DMS153 (cell line): Measurements from ENCODE around the gene PAX8.
A peak's percentile ranks its signal among the peaks of the same experiment; 100 is the strongest.

ENCODE experiments used
- DNase-seq: peaks from one replicate; lab custom pipeline; 2025; lab: John Stamatoyannopoulos, UW

PAX8 gene

DNA sequence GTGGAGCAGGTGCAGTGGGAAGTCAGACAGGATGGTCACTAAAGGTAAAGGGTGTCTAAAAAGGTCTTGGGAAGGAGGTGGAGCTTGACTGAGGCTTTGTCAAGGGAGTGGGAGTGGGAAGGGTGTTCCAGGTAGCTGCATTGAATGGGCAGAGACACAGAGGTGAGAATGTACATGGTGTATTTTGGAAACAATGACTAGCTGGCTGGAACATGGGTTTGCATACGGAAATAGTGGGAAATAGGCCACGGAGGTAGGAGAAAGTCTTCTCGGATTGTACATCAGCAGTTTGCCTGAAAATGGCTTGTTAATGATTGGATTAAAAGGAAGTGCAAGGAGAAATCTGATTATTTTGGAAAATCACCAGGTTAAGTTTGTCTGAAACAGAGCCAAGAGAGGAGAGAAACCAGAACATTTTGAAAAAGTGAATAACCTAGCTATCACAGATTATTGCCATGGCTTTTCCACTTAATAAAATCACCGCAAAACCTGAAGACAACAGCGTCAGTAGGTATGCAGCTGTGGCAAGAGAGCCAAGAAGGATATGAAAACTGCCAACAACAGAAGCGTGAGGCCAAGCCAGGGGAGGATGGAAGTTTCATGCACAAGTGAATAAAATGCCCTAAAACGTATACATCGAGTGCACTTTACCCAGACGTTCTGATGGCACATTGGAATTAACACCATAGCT is 13.9 kb downstream of the PAX8 start:
- DNase-seq = no peak

DNA sequence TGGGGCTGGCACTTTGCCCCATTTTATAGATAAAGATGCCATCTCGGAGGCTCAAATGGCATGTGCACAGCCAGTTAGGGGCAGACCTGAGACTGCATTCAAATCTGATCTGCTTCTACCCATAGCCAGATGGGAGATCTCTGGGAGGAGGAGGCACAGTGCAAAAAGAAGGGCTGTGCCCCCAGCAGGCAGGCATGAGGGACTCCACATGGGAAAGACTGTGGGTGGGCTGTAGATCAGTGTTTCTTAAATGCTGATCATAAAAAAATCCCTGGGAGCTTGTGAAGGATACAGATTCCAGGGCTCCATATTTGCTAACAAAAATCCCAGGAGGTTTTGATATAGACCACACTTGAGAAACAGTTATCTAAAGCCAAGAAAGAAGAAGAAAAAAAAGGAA is 15.2 kb downstream of the PAX8 start:
- DNase-seq = no peak

- no peak for DNase-seq
Observed at GRCh38 chr2:113260991-113261390, 17.7 kb downstream of the PAX8 start.

- no peak for DNase-seq
Observed at GRCh38 chr2:113258471-113259147, 20.1 kb downstream of the PAX8 start.

DNA sequence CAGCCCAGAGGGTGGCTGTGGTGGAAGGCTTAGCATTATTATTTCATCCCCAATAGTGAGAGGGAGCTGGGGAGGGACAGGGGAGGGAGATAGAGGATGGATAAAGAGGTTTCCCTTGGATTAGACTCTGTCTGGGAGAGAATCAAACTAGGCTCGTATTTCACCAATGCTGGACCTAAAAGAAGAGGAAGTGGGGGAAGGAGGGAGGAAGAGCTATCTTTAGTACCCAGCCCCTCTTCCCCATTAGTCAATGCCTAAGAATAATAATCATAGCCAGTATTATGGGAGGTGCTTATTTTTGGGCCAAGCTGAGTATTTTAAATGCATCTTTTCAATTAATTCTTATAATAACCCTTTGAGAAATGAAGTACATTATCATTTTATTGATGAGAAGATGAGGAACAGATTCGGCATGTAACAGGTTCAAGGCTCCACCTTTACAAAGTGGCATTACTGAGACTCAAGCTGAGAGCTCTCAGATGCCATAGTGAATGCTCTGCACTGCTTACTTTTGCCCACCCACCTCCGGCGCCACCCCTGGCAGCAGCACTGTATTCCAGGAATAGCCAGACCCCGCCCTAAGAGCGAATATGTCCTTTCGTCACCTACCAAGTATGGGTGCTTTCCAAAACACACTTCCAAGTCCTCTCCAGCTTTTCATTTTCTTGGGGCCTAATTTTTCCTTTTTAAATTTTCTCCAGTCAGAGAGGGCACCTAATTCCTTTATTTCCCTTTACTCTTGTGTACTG is 21.0 kb downstream of the PAX8 start:
- DNase-seq = no peak

DNA sequence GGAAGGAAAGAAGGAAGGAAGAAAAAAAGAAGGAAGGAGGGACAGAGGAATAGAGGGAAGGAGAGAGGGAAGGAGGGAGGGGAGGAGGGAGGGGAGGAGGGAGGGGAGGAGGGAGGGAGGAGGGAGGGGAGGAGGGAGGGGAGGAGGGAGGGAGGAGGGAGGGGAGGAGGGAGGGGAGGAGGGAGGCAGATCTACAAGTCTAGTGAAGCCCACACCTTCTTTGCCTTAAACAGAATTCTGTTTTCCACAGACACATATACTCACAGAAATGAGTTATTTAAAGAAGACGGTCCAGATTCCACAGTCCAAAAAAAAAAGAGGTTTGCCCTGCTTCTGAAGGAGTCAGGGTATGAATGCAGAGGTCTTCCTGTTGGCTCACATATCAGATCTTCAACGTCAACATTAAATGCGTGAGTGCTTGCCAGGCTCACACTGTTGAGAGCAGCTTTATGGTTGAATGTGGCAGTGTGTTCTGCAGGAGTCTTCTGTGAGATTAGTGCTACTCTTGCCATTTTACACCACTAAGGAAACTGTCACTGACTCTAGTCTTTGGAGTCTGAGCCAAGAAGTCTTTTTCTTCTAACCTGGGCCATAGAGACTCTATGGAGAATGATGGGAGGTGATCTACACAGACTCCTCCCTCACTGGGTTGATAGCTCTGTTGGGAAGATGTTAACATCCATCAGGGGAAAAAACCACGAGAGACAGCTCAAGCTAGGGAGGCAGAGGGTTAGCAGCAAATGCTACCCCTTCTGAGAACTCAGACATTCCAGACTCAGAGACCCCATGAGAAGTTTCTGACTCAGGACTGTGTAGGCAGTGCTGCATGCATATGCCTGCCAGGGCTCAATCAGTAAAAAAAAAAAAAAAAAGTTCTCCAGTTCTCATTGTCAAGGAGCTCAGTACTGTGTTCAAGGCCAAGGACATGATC is 23.3 kb downstream of the PAX8 start:
- DNase-seq = no peak

- no peak for DNase-seq
Observed at GRCh38 chr2:113253453-113253852, 25.3 kb downstream of the PAX8 start.

- no peak for DNase-seq
Observed at GRCh38 chr2:113252047-113252590, 26.6 kb downstream of the PAX8 start.

- no peak for DNase-seq
Observed at GRCh38 chr2:113251118-113251517, 27.6 kb downstream of the PAX8 start.

DNA sequence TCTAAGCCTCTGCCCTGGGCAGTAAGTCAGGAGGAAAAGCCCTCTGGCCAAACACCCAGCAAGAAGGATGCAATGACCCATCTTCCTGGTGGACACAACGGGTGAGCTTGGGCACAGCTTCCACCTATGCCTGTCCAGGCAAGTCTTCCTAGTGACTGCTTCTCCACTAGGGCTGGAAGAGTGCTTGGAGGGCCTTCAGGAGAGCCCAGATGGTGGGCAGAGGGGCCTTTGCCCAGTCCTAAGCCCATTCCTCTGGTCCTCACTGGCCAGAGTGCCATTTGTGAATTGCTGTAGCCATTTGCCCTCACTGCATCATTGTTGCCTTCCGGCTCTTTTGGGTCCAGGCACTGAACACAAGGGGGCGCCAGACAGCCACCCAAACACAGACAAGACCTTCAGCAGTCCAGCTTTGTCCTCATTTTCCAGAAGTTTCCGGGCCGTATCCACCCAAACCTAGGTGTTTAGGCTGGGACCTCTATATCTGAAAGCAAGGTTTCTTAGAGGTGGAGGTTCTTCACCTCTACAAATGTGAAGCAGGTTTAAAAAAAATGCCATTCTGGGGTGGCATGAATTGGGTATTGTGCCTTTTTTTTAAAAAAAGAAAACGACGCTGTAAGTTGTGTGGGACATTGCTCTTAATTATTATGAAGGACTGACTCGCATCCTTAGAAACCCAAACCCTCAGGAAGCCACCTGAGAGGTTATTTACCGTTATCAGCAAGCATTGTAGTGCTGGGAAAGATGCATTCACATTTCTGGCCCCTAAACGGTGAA is 29.5 kb downstream of the PAX8 start:
- DNase-seq = peak; percentile 13

GRCh38 chr2:113246606-113247005 is 32.1 kb downstream of the PAX8 start:
- no peak for DNase-seq

DNA sequence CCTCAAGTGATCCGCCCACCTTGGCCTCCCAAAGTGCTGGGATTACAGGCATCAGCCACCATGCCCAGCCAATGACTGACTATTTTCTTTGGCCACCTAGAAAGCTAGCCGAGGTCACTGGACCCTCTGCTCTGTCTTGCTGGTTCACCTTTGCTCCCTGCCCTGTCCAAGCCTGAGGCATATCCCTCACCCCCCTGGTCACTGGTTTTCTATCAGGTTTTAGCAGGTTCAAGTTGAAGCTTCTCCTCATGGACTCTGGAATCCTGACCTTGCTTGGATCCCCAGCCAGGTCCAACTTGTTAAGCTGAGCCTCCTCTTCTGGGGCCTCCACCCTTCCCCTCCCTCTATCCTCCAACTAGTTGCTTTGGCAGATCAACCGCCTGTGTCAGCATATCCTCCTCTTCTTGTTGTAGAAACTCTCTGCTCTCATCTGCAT is 33.4 kb downstream of the PAX8 start:
- DNase-seq = no peak

DNA sequence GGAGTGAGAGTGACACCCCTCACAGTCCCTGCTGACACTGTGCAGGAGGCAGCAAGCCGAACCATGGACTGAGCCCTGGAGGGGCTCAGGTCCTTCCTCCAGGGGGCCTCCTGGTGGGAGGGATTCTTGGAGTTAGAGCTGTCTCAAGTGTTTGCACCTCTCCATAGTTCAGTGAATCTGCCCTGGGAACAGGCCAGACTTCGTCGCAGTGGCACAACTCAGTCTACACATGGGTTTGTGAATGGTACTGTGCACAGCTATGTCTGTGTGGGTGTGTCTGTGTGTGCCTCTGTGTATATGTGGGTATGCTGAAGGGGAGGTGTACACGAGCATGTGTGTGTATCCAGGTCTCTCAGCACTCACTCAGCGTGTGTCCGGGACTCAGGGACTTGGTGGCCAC is 36.4 kb downstream of the PAX8 start:
- DNase-seq = no peak

GRCh38 chr2:113240915-113241911 is 37.5 kb downstream of the PAX8 start:
- DNase-seq = no peak

DNA sequence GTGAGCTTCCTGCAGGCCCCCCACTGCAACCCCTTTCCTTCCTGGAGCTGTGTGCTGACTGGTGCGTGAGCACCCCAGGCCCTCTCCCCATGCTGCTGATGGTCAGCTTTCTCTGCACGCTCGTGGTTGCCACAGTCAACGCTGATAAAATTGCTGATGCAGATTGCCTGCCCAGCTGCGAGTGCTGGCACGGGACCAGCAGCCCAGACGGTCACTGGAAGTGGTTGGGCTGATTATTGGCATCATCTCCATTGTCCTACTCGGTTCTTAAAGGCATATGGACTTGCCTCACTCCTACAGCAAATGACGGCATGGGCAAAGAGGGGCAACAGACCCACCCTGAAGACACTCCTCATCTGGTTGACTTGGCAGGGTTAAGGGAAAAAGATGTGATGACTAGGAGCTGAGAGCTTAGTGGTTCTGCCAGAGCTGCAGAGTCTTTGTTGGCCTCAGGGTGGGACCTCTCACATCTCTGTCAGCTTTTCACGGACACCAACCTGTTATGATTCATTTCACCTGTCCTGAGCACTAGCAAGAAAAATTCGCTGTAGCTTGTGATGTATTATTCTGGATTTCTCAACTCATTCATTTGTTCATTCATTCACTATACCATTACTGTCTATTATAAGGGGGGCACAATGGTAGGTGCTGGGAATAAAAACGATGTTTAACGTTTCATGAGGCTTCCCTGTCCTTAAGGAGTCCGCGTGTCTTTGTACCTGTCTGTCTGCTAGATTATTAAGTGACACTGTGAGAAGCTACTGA is 38.4 kb downstream of the PAX8 start:
- peak; percentile 56 for DNase-seq

GRCh38 chr2:113238871-113239839 is 39.6 kb downstream of the PAX8 start:
- DNase-seq = no peak

DNA sequence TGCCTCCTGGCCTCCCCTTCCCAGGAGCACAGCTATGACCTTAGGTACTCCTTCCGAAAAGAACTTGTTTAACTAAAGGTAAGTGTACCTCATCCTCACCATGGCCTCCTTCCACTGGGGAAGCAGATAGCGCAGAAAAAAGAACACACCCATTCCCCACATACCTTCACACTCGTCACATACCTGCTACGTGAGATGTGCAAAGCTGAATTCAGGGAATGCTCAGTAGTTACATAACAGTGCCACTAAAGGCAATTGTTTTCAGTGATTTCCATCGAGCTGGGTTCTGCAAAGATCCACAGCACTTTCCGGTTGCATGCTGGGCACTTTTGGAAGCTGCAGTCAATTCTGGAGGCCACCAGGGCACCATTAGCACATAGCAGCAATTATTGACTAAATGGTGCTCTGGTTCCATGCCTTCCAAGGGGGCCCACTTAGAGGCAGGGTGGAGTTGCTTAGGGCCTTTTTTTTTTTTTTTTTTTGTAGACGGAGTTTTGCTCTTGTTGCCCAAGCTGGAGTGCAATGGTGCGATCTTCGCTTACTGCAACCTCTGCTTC is 41.0 kb downstream of the PAX8 start:
- DNase-seq = no peak
